Panc1 (cell line): ENCODE data around the gene FYN. TPM values are rescaled to one million over a fixed set of nuclear protein-coding genes. Genes with fewer than 3 reads are reported as not detected.

Experiments
- ATAC-seq: fragments of 200-7000 bp; cut with Tn5 transposase; 2 replicates; pipeline ENCODE4 v1.9.1; 2020; ENCODE audit warnings: mild to moderate bottlenecking, moderate library complexity
- BruUV-seq: library from RNA; stranded (reverse); fragments of 400-500 nt; replicated peaks from 2 replicates; lab custom pipeline; 2021; lab: Mats Ljungman, UMichigan
- CTCF ChIA-PET: fragments of 300-600 bp; sonication (Branson Sonifier 250); formaldehyde crosslinking; loops from one replicate; lab custom pipeline; 2022; ENCODE audit warnings: antibody characterized with exemption; lab: Charles Lee
- POLR2A ChIA-PET: fragments of 300-600 bp; sonication (Branson Sonifier 250); formaldehyde crosslinking; loops from one replicate; lab custom pipeline; 2022; ENCODE audit warnings: antibody characterized with exemption; lab: Charles Lee
- DNase-seq: peaks from one replicate; pipeline ENCODE4 v3.0.0-alpha.2; 2010; ENCODE audit warnings: low read depth, low spot score
- H3K27ac ChIP-seq: 2 replicates; pipeline ENCODE4 v1.5.1; 2011; ENCODE audit warnings: mild to moderate bottlenecking, low read length, inconsistent platforms
- H3K27me3 ChIP-seq: fragments of 200-500 bp; sonication (Bioruptor generic); 2 replicates; pipeline ENCODE4 v1.6.0; 2014; ENCODE audit warnings: low read length, inconsistent platforms; ENCODE audit not compliant: control insufficient read depth, insufficient read depth
- H3K36me3 ChIP-seq: fragments of 200-500 bp; sonication (Bioruptor generic); 2 replicates; pipeline ENCODE4 v1.5.1; 2014; ENCODE audit warnings: inconsistent platforms, mild to moderate bottlenecking, low read length, moderate library complexity; ENCODE audit not compliant: control insufficient read depth, insufficient read depth
- H3K4me1 ChIP-seq: 2 replicates; pipeline ENCODE4 v1.5.1; 2011; ENCODE audit warnings: inconsistent platforms, mild to moderate bottlenecking, low read length, moderate library complexity; ENCODE audit not compliant: control insufficient read depth, insufficient read depth
- H3K4me3 ChIP-seq, 2 experiments: 2 replicates each; pipeline ENCODE4 v1.5.1; 2011 to 2012; ENCODE audit warnings: low read depth in 2 of 2, low read length in 2 of 2, mild to moderate bottlenecking in 2 of 2, inconsistent platforms in 1 of 2, moderate library complexity in 1 of 2
- H3K9me3 ChIP-seq: fragments of 200-500 bp; sonication (Bioruptor generic); 2 replicates; pipeline ENCODE4 v1.5.1; 2014; ENCODE audit warnings: low read depth, mild to moderate bottlenecking, inconsistent platforms, low read length, moderate library complexity; ENCODE audit not compliant: control insufficient read depth, insufficient read depth
- CTCF ChIP-seq: fragments of 450-650 bp; IDR thresholded peaks from 2 replicates; pipeline ENCODE4 v1.5.1; 2017; ENCODE audit warnings: mild to moderate bottlenecking
- POLR2AphosphoS5 ChIP-seq: IDR thresholded peaks from 2 replicates; pipeline ENCODE4 v1.6.1; 2012; ENCODE audit warnings: mild to moderate bottlenecking, low read depth, low read length, moderate library complexity
- REST ChIP-seq, 2 experiments: IDR thresholded peaks; 2 replicates each; pipeline ENCODE4 v1.6.1; 2011 to 2012; ENCODE audit warnings: low read depth in 2 of 2, control low read depth in 1 of 2, low read length in 1 of 2, mild to moderate bottlenecking in 1 of 2, moderate library complexity in 1 of 2; ENCODE audit not compliant: insufficient read depth in 1 of 2
- SIN3A ChIP-seq: IDR thresholded peaks from 2 replicates; pipeline ENCODE4 v1.6.1; 2012; ENCODE audit warnings: low read depth, mild to moderate bottlenecking, low read length, moderate library complexity, borderline replicate concordance; ENCODE audit not compliant: insufficient read depth
- TCF7L2 ChIP-seq: IDR thresholded peaks from 2 replicates; pipeline ENCODE4 v1.6.1; 2011; ENCODE audit warnings: mild to moderate bottlenecking, low read depth, low read length, inconsistent platforms
- in situ Hi-C: cut with HindIII; loops from 2 replicates; pipeline ENCODE4 v1.10.0; 2016; ENCODE audit warnings: low sequenced_read_pairs, low pct_unique_long_range_greater_than_20kb
- intact Hi-C: fragments of 100-400 bp; cut with micrococcal nuclease; formaldehyde crosslinking; loops from one replicate; pipeline ENCODE4 v1.10.0; 2022; ENCODE audit not compliant: unreplicated experiment
- total RNA-seq: library from RNA; stranded (reverse); gene quantifications from one replicate; pipeline ENCODE4 v1.2.1, GENCODE V29; 2021; ENCODE audit not compliant: unreplicated experiment

Gene FYN
- total RNA-seq, 1 experiment from 2014 or later = 4.2 TPM

- CTCF ChIA-PET = no interaction called here
- POLR2A ChIA-PET = no interaction called here
- H3K9me3 ChIP-seq = no peaks in the 10 kb centered on the region
- BruUV-seq = no TSS peak
- intact Hi-C loops = no loop called here
- TF ChIP-seq SIN3A (no peak), POLR2AphosphoS5 (no peak)
- peak; percentile 57; the same call in 1 of the 2 replicates for ATAC-seq
- peak overlapping the region in 1 of 2 experiments; percentile 9; a peak in 1 of 4 replicates for H3K4me3 ChIP-seq
- in situ Hi-C loops = no loop called here
- DNase-seq = no peak
- H3K4me1 ChIP-seq = peaks cover 8% of the 10 kb centered on the region
- no peaks in the 10 kb centered on the region for H3K36me3 ChIP-seq
- H3K27me3 ChIP-seq = no peaks in the 10 kb centered on the region
- H3K27ac ChIP-seq = no peak overlapping the region
These were observed 258.2 kb downstream of the FYN start for GRCh38 chr6:111614833-111615582.

DNA sequence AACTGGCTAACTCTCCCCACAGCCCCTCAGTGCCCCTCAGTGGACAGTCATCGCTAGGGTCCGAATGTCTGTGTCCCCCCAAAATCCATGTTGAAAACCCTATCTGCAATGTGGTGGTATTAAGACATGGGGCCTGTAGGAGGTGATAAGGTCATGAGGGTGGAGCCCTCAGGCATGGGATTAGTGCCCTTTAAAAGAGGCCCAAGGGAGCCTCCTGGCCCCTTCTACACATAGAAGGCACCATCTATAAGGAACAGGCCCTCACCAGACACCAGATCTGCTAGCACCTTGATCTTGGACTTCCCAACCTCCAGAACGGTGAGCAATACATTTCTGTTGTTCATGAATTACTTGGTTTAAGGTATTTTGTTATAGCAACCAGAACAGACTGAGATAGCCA lies 260.9 kb downstream of the FYN start:
- in situ Hi-C loops = no loop called here
- H3K4me1 ChIP-seq = peaks cover 8% of the 10 kb centered on the region
- no peak overlapping the region for H3K27ac ChIP-seq
- H3K9me3 ChIP-seq = no peaks in the 10 kb centered on the region
- TF ChIP-seq TCF7L2 = no peak
- TF ChIP-seq CTCF = no peak
- no peak for TF ChIP-seq REST (IDR thresholded peaks at IDR 0.05; ENCODE audit: insufficient read depth in 1 of 2, low read depth in 2 of 2, low read length in 1 of 2)
- no TSS peak for BruUV-seq
- intact Hi-C loops = no loop called here
- CTCF ChIA-PET = no interaction called here
- H3K27me3 ChIP-seq = no peaks in the 10 kb centered on the region
- DNase-seq (no peak), ATAC-seq (no peak)
- no peak overlapping the region for H3K4me3 ChIP-seq
- POLR2A ChIA-PET = no interaction called here
- H3K36me3 ChIP-seq = no peaks in the 10 kb centered on the region

GRCh38 chr6:111610548-111611172 lies 262.6 kb downstream of the FYN start:
- Histone ChIP-seq H3K9me3 (no peaks in the 10 kb centered on the region), H3K4me3 (no peak overlapping the region), H3K27me3 (no peaks in the 10 kb centered on the region), H3K4me1 (peaks cover 11% of the 10 kb centered on the region), H3K27ac (no peak overlapping the region), H3K36me3 (no peaks in the 10 kb centered on the region)
- CTCF ChIA-PET = interaction anchor here (0.6 kb wide), 2 partner anchors 30 to 57 kb away, joined by 3 to 5 read pairs; no protein-coding TSS in a partner anchor
- ATAC-seq (no peak), DNase-seq (no peak)
- in situ Hi-C loops (no loop called here), intact Hi-C loops (no loop called here)
- POLR2A ChIA-PET = no interaction called here
- no TSS peak for BruUV-seq
- TF ChIP-seq SIN3A (no peak), TCF7L2 (no peak), POLR2AphosphoS5 (no peak), REST (IDR thresholded peaks at IDR 0.05; ENCODE audit: insufficient read depth in 1 of 2, low read depth in 2 of 2, low read length in 1 of 2) (no peak), CTCF (no peak)
